ENCODE results near the gene GXYLT2. TPM values are rescaled to one million over a fixed set of nuclear protein-coding genes. Genes with fewer than 3 reads are reported as not detected.
A peak's percentile ranks its signal among the peaks of the same experiment; 100 is the strongest.

The GXYLT2 gene, protein sequence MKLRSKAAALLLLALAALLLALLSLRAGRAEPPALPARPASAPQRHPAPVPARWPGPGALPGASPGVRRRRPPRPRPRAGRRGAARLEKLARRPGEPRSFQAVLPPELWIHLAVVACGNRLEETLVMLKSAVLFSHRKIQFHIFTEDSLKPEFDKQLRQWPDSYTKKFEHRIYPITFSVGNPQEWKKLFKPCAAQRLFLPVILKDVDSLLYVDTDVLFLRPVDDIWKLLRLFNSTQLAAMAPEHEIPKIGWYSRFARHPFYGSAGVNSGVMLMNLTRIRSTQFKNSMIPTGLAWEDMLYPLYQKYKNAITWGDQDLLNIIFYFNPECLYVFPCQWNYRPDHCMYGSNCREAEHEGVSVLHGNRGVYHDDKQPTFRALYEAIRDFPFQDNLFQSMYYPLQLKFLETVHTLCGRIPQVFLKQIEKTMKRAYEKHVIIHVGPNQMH
- not detected for total RNA-seq
- total RNA-seq (2013) = not detected

DNA sequence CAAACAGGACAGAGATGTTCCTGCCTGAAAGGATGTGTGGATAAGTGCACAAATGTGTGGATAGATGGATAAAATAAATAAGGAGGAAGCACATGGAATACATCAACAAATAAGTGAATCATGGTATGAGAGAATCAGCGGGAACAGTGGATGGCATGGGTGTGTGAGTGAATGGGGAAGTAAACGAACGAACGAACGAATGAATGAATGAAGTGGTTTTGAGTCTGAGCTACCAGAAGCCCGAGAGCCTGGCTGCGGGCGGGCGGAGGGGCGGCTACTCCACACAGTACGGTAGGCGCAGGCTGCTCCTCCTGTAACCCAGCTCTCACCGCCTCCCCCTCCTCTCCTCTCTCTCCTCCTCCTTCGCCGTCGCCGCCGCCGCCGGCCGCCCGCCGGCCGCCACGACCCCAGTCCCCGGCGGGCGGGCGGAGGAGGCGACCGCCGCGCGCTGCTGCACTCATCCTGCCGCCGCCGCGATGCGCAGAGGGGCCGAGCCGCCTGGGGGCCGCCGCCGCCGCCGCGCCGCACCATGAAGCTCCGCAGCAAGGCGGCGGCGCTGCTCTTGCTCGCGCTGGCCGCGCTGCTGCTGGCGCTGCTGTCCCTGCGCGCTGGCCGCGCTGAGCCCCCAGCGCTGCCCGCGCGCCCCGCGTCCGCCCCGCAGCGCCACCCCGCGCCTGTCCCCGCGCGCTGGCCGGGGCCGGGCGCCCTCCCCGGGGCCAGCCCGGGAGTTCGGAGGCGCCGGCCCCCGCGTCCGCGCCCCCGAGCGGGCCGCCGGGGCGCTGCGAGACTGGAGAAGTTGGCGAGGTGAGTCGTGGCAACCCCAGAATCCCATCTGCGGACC is at the start of gene GXYLT2:
Gene GXYLT2, plus strand, starts transcription at position 342 of the 841 bp plus-strand sequence. Its CDS starts 188 bp downstream, at position 530.
- under 1% methylated on average over 96 of the region's 96 CpGs for WGBS (ENCODE audit: insufficient coverage)
- H3K4me3 Mint-ChIP-seq = peak within 1 kb of the TSS; percentile 60
- no peaks in the 10 kb centered on the region for H3K9me3 ChIP-seq (ENCODE audit: control insufficient read depth, insufficient read depth, low read length)
- no peak for TF ChIP-seq CTCF (IDR thresholded peaks at IDR 0.05)
- no peak within 1 kb of the TSS for H3K27ac ChIP-seq (ENCODE audit: low read length)
- intact Hi-C loops (cut with micrococcal nuclease) = no loop called here
- peaks cover 11% of the 10 kb centered on the region for H3K27me3 ChIP-seq (ENCODE audit: control insufficient read depth, insufficient read depth, low read length)
- H3K36me3 ChIP-seq (ENCODE audit: control insufficient read depth, insufficient read depth, low read length) = no peaks in the 10 kb centered on the region
- peaks cover 0 to 5% of the 10 kb centered on the region in 2 donors for H3K4me1 Mint-ChIP-seq
- no peak within 1 kb of the TSS for H3K27ac Mint-ChIP-seq
- no peaks in the 10 kb centered on the region for H3K36me3 Mint-ChIP-seq
- ATAC-seq (peak; percentile 34 to 76 (median 52)), DNase-seq (peak in 1 of 2 donors; percentile 37)
- H3K9me3 Mint-ChIP-seq = peaks cover 0 to 2% of the 10 kb centered on the region in 2 donors
- H3K27me3 Mint-ChIP-seq (ENCODE audit: low read depth in 2 of 2) = peaks cover 36 to 72% of the 10 kb centered on the region in 2 donors
- no peak within 1 kb of the TSS for H3K4me3 ChIP-seq (ENCODE audit: low read length)
- peaks cover 3% of the 10 kb centered on the region for H3K4me1 ChIP-seq (ENCODE audit: control insufficient read depth, insufficient read depth, low read length)

DNA sequence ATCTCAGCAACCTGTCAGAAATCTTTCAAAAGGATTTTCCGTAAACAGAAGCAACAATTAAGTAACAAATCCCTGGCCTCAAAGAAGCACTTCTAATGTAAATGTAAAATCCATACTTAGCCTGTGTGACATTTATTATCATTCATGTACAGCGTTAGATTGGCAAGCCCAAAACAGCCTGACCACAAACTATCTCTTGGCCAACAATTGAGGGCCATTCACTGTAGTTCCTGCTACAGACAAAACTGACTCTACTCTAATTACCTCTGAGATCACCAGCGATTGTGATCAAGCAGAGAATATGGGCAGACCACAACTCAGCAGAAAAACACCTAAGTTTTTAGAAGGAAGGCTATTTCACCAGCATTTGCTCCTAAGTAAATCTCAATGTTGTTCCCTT is 48.8 kb upstream of the GXYLT2 start:
- Histone ChIP-seq H3K27me3 (ENCODE audit: control insufficient read depth, insufficient read depth, low read length) (no peaks in the 10 kb centered on the region), H3K4me1 (ENCODE audit: control insufficient read depth, insufficient read depth, low read length) (no peaks in the 10 kb centered on the region), H3K36me3 (ENCODE audit: control insufficient read depth, insufficient read depth, low read length) (peaks cover 44% of the 10 kb centered on the region), H3K4me3 (ENCODE audit: low read length) (no peak overlapping the region), H3K9me3 (ENCODE audit: control insufficient read depth, insufficient read depth, low read length) (no peaks in the 10 kb centered on the region), H3K27ac (ENCODE audit: low read length) (no peak overlapping the region)
- Mint-ChIP-seq H3K9me3 (no peaks in the 10 kb centered on the region), H3K27me3 (ENCODE audit: low read depth in 2 of 2) (no peaks in the 10 kb centered on the region), H3K27ac (no peak overlapping the region), H3K4me1 (peaks cover 9 to 15% of the 10 kb centered on the region in 2 donors), H3K36me3 (peaks cover 14% of the 10 kb centered on the region), H3K4me3 (no peak overlapping the region)
- no peak for DNase-seq
- WGBS (ENCODE audit: insufficient coverage) = 85% methylated on average over 3 of the region's 3 CpGs
- no peak for ATAC-seq
- intact Hi-C loops (cut with micrococcal nuclease) = no loop called here
- no peak for TF ChIP-seq CTCF (IDR thresholded peaks at IDR 0.05)

DNA sequence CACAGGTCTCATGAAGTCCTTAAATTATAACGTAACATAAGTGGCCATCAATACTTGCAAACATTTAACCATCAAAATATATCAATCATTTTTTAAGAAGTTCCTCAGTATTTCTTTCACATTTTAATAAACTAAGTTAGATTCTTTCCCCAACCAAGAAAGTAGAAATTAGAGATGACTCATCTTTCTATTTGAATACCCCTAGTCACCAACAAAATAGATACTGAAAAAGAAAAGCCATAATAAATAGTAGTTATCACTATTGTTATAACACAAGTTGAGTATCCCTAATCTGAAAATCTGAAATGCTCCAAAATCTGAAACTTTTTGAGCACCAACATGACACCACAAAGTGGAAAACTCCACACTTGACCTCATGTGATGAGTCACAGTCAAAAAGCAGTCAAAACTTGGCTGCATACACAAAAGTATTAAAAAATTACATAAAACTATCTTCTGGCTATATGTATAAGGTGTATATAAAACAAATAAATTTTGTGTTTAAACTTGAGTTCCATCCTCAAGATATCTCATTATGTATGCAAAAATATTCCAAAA is 43.3 kb upstream of the GXYLT2 start:
- Mint-ChIP-seq H3K4me1 (peaks cover 36 to 42% of the 10 kb centered on the region in 2 donors), H3K4me3 (peak overlapping the region; percentile 5), H3K36me3 (peaks cover 8% of the 10 kb centered on the region), H3K27me3 (ENCODE audit: low read depth in 2 of 2) (no peaks in the 10 kb centered on the region), H3K27ac (no peak overlapping the region), H3K9me3 (no peaks in the 10 kb centered on the region)
- Histone ChIP-seq H3K4me1 (ENCODE audit: control insufficient read depth, insufficient read depth, low read length) (peaks cover 10% of the 10 kb centered on the region), H3K36me3 (ENCODE audit: control insufficient read depth, insufficient read depth, low read length) (peaks cover 24% of the 10 kb centered on the region), H3K9me3 (ENCODE audit: control insufficient read depth, insufficient read depth, low read length) (no peaks in the 10 kb centered on the region), H3K4me3 (ENCODE audit: low read length) (no peak overlapping the region), H3K27ac (ENCODE audit: low read length) (no peak overlapping the region), H3K27me3 (ENCODE audit: control insufficient read depth, insufficient read depth, low read length) (no peaks in the 10 kb centered on the region)
- WGBS (ENCODE audit: insufficient coverage) = 100% methylated on average over 1 of the region's 1 CpG
- ATAC-seq (no peak), DNase-seq (no peak)
- intact Hi-C loops (cut with micrococcal nuclease) = loop anchor here (10.0 kb wide), 1 partner anchor 1140 kb away; no protein-coding TSS in a partner anchor
- TF ChIP-seq CTCF (IDR thresholded peaks at IDR 0.05) = no peak
